GM12878 (cell line): ENCODE measurements around the gene LAMA5.

Experiments
- CTCF ChIP-seq, 3 experiments: IDR thresholded peaks in 2 of 3; conservative IDR thresholded peaks in 1 of 3; 2 replicates each; pipeline ENCODE4 v1.5.1; 2011; ENCODE audit warnings: low read depth in 3 of 3, low read length in 3 of 3, mild to moderate bottlenecking in 3 of 3, control low read depth in 2 of 3, moderate library complexity in 2 of 3, inconsistent platforms in 1 of 3, mixed read lengths in 1 of 3; ENCODE audit not compliant: control insufficient read depth in 2 of 3, insufficient read depth in 1 of 3; ENCODE audit errors: extremely low read depth in 1 of 3
- EP300 ChIP-seq, 2 experiments: fragments of 150-350 bp in 1 of 2; IDR thresholded peaks; 2 replicates each; pipeline ENCODE4 v1.6.1; 2011 to 2012; ENCODE audit warnings: low read depth in 2 of 2, low read length in 2 of 2, borderline replicate concordance in 1 of 2, improper control_type of control experiment in 1 of 2, inconsistent platforms in 1 of 2; ENCODE audit not compliant: control insufficient read depth in 1 of 2
- EZH2 ChIP-seq: IDR thresholded peaks from 2 replicates; pipeline ENCODE4 v1.6.1; 2012; ENCODE audit warnings: low read depth, mild to moderate bottlenecking, control low read depth, inconsistent platforms, low read length, borderline replicate concordance; ENCODE audit not compliant: control insufficient read depth
- KDM1A ChIP-seq: fragments of 200-600 bp; sonication (generic); IDR thresholded peaks from 2 replicates; pipeline ENCODE4 v1.6.1; 2016; ENCODE audit warnings: borderline replicate concordance
- LARP7 ChIP-seq: fragments of 450-650 bp; IDR thresholded peaks from 2 replicates; pipeline ENCODE4 v1.6.1; 2017; ENCODE audit warnings: mild to moderate bottlenecking
- MTA3 ChIP-seq: IDR thresholded peaks from 2 replicates; pipeline ENCODE4 v1.6.1; 2012; ENCODE audit warnings: low read length, inconsistent platforms, borderline replicate concordance
- NRF1 ChIP-seq: conservative IDR thresholded peaks from 2 replicates; pipeline ENCODE4 v1.6.1; 2011; ENCODE audit warnings: mild to moderate bottlenecking, low read depth, low read length, improper control_type of control experiment
- POU2F2 ChIP-seq: IDR thresholded peaks from 3 replicates; pipeline ENCODE4 v1.6.1; 2011; ENCODE audit warnings: low read depth, mild to moderate bottlenecking, low read length, borderline replicate concordance
- RCOR1 ChIP-seq: conservative IDR thresholded peaks from 2 replicates; pipeline ENCODE4 v1.6.1; 2012; ENCODE audit warnings: low read depth, low read length, improper control_type of control experiment
- RELA ChIP-seq: fragments of 450-650 bp; IDR thresholded peaks from 2 replicates; pipeline ENCODE4 v1.8.0; 2014; ENCODE audit warnings: borderline replicate concordance; ENCODE audit not compliant: partially characterized antibody
- SUZ12 ChIP-seq: fragments of 200-600 bp; sonication (generic); IDR thresholded peaks from one replicate; pipeline ENCODE4 v1.6.1; 2018; ENCODE audit warnings: antibody characterized with exemption, mild to moderate bottlenecking; ENCODE audit not compliant: unreplicated experiment
- ZNF274 ChIP-seq: IDR thresholded peaks from one replicate; pipeline ENCODE4 v1.8.0; 2011; ENCODE audit not compliant: insufficient read length, insufficient read depth

GRCh38 chr20:62362991-62363919 is 3.9 kb downstream of the LAMA5 start:
- peak in 2 of 3 experiments; percentile 0 to 5; a peak in 1 of 6 replicates for TF ChIP-seq CTCF (IDR thresholded peaks at IDR 0.05 in 2 of 3, conservative IDR thresholded peaks at IDR 0.05 in 1 of 3; ENCODE audit: control insufficient read depth in 2 of 3, extremely low read depth in 1 of 3, insufficient read depth in 1 of 3, low read depth in 3 of 3, low read length in 3 of 3)
- TF ChIP-seq RELA = no peak
- TF ChIP-seq MTA3 = no peak
- no peak for TF ChIP-seq NRF1
- TF ChIP-seq EP300 (IDR thresholded peaks at IDR 0.05; ENCODE audit: borderline replicate concordance in 1 of 2, control insufficient read depth in 1 of 2, low read depth in 2 of 2, low read length in 2 of 2) = no peak
- TF ChIP-seq SUZ12 = no peak
- TF ChIP-seq KDM1A = no peak
- no peak for TF ChIP-seq LARP7
- TF ChIP-seq RCOR1 = no peak
- no peak for TF ChIP-seq EZH2
- TF ChIP-seq POU2F2 = no peak
- no peak for TF ChIP-seq ZNF274
